HepG2 (cell line): ENCODE results near the gene ZFP36. TPM values are rescaled to one million over a fixed set of nuclear protein-coding genes. Genes with fewer than 3 reads are reported as not detected.

ENCODE experiments used
- IKZF1 ChIP-seq: fragments of 450-650 bp; IDR thresholded peaks from 2 replicates; pipeline ENCODE4 v1.7.1; 2016
- KLF15 ChIP-seq: sonication (generic); formaldehyde crosslinking; IDR thresholded peaks from 2 replicates; pipeline ENCODE4 v1.8.1; 2023; ENCODE audit warnings: borderline replicate concordance, mild to moderate bottlenecking, inconsistent platforms, missing genetic modification reagents, mixed read lengths
- MYC ChIP-seq: sonication (generic); formaldehyde crosslinking; IDR thresholded peaks from 2 replicates; pipeline ENCODE4 v1.9.0; 2021; ENCODE audit warnings: missing genetic modification reagents, borderline replicate concordance
- NFIB ChIP-seq: sonication (generic); formaldehyde crosslinking; IDR thresholded peaks from 2 replicates; pipeline ENCODE4 v1.9.0; 2021; ENCODE audit warnings: missing genetic modification reagents, mild to moderate bottlenecking, borderline replicate concordance
- NR3C1 ChIP-seq: sonication (generic); formaldehyde crosslinking; IDR thresholded peaks from 2 replicates; pipeline ENCODE4 v1.4.0; 2020; ENCODE audit warnings: missing genetic modification reagents
- PLSCR1 ChIP-seq: sonication (generic); formaldehyde crosslinking; IDR thresholded peaks from 2 replicates; pipeline ENCODE4 v1.5.0; 2020; ENCODE audit warnings: missing genetic modification reagents, mild to moderate bottlenecking, borderline replicate concordance
- PRDM4 ChIP-seq: sonication (generic); formaldehyde crosslinking; IDR thresholded peaks from 2 replicates; pipeline ENCODE4 v1.9.0; 2021; ENCODE audit warnings: missing genetic modification reagents, borderline replicate concordance
- SUZ12 ChIP-seq: fragments of 150-350 bp; IDR thresholded peaks from 2 replicates; pipeline ENCODE4 v1.6.1; 2014; ENCODE audit warnings: low read depth, low read length
- U2AF2 ChIP-seq: fragments of 200-400 bp; formaldehyde crosslinking; IDR thresholded peaks from 2 replicates; pipeline ENCODE4 v1.6.1; 2017; ENCODE audit warnings: low read depth, mild to moderate bottlenecking, low read length
- XRCC5 ChIP-seq: fragments of 200-400 bp; formaldehyde crosslinking; optimal IDR thresholded peaks from 2 replicates; pipeline ENCODE3; 2017; ENCODE audit warnings: mild to moderate bottlenecking, low read length
- ZC3H13 ChIP-seq: sonication (generic); formaldehyde crosslinking; IDR thresholded peaks from 2 replicates; pipeline ENCODE4 v1.8.1; 2023; ENCODE audit warnings: mild to moderate bottlenecking, missing genetic modification reagents, moderate library complexity
- ZFP90 ChIP-seq: sonication (generic); formaldehyde crosslinking; IDR thresholded peaks from 2 replicates; pipeline ENCODE4 v1.8.0; 2022; ENCODE audit warnings: missing genetic modification reagents, mild to moderate bottlenecking, inconsistent platforms, borderline replicate concordance
- ZIK1 ChIP-seq: sonication (generic); formaldehyde crosslinking; IDR thresholded peaks from 2 replicates; pipeline ENCODE4 v1.5.0; 2020; ENCODE audit warnings: mild to moderate bottlenecking, low read depth, missing genetic modification reagents, borderline replicate concordance
- ZNF460 ChIP-seq: sonication (generic); formaldehyde crosslinking; IDR thresholded peaks from 2 replicates; pipeline ENCODE4 v1.5.1; 2020; ENCODE audit warnings: missing genetic modification reagents, mild to moderate bottlenecking, borderline replicate concordance
- ZNF747 ChIP-seq: sonication (generic); formaldehyde crosslinking; IDR thresholded peaks from 2 replicates; pipeline ENCODE4 v1.8.1; 2023; ENCODE audit warnings: missing genetic modification reagents, mild to moderate bottlenecking, borderline replicate concordance
- ZNF850 ChIP-seq: sonication (generic); formaldehyde crosslinking; conservative IDR thresholded peaks from 2 replicates; pipeline ENCODE4 v1.9.0; 2021; ENCODE audit warnings: mild to moderate bottlenecking, missing genetic modification reagents
- ZNF883 ChIP-seq: sonication (generic); formaldehyde crosslinking; IDR thresholded peaks from 2 replicates; pipeline ENCODE4 v1.5.1; 2020; ENCODE audit warnings: mild to moderate bottlenecking, missing genetic modification reagents; ENCODE audit errors: not compliant biosample characterization
- ZSCAN21 ChIP-seq: sonication (generic); formaldehyde crosslinking; IDR thresholded peaks from 2 replicates; pipeline ENCODE4 v1.8.0; 2022; ENCODE audit warnings: mild to moderate bottlenecking, missing genetic modification reagents, moderate library complexity, borderline replicate concordance
- polyA plus RNA-seq, 8 experiments: library from polyadenylated mRNA; depleted of rRNA in 3 of 8; stranded (reverse) in 7 of 8; unstranded in 1 of 8; fragments of >200 nt; fragmentation: Illumina TruSeq in 4 of 8; extraction: Trizol in 4 of 8; gene quantifications; 2 replicates each; pipeline versions ENCODE4 v1.2.1 to v1.2.3, GENCODE V29; 2011 to 2016; ENCODE audit warnings: low read depth in 4 of 8, missing spikeins in 1 of 8, mixed read lengths in 1 of 8; ENCODE audit not compliant: insufficient read depth in 1 of 8
- total RNA-seq, 5 experiments: library from RNA; depleted of rRNA; stranded (reverse); fragments of >200 nt; fragmentation: Illumina TruSeq; extraction: Trizol; gene quantifications; 2 replicates each; pipeline ENCODE4 v1.2.3, GENCODE V29; 2016; ENCODE audit warnings: low read depth in 1 of 5
- TF ChIP-seq, protein P1 (sequence below): sonication (generic); formaldehyde crosslinking; IDR thresholded peaks from 2 replicates; pipeline ENCODE4 v1.4.0; 2020; ENCODE audit warnings: mild to moderate bottlenecking, missing genetic modification reagents
- TF ChIP-seq, protein P2 (sequence below): sonication (generic); formaldehyde crosslinking; IDR thresholded peaks from 2 replicates; pipeline ENCODE4 v1.5.1; 2020; ENCODE audit warnings: missing genetic modification reagents, mild to moderate bottlenecking, borderline replicate concordance

Gene ZFP36
- total and polyA plus RNA-seq, 2 of the 13 experiments (the other 11 are each of a cell fraction or from before 2014, with no cell fraction given) = 1.4 to 1.7 TPM

DNA sequence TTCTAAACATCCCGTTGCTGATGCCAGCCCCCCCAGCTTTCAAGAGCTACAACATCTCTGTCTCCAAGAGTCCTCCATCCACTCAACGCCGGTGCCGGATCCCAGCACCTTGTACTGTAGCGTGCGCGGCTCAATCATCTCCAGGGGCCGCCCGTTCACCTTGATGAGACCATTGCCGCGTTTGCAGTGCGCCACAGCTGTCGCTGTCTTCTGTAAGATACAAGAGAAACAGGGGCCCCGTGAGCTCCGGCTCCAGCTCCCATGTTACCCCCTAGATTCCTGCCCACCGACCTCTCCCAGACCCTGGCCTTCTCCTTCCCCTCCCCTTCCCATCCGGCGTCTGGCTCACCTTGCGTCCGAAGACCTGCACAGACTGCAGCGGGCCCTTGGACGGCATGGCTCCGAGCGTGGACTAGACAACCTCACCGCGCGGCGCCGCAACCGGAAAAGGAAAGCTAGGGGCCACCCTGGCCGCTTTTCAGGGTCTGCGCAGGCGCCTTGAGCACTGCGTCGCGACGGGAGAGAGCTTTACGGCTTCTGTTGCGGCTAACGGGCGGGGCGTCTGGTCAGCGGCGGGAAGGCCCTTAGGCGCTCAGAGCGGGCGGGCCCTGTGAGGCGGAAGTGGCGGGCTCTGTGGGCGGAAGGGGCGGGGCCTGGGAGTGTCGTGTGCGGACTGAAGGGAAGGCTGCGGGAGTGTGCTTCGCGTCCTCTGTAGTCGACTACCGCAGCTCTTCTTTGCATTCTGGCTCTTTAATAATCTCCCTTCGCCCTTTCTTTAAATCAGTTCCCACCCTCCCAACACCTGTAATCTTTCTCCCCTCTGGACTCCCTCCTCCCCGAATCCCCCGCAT is 29.1 kb downstream of the ZFP36 start, which contains the start of gene RPS16 (continued):
- TF ChIP-seq MYC (CRISPR knock-in tag) (peak; percentile 99), ZC3H13 (CRISPR knock-in tag) (peak; percentile 94), ZNF850 (CRISPR knock-in tag) (no peak), PLSCR1 (no peak), ZSCAN21 (CRISPR knock-in tag) (peak; percentile 70; the same call in 1 of the 2 replicates), ZIK1 (peak; percentile 67; the same call in 1 of the 2 replicates), SUZ12 (no peak), KLF15 (CRISPR knock-in tag) (peak; percentile 55; the same call in 1 of the 2 replicates), ZNF747 (CRISPR knock-in tag) (peak; percentile 92), NR3C1 (CRISPR knock-in tag) (no peak), IKZF1 (no peak), U2AF2 (no peak), ZNF883 (CRISPR knock-in tag) (peak; percentile 83), XRCC5 (no peak), ZNF460 (CRISPR knock-in tag) (no peak; the same call in 1 of the 2 replicates), PRDM4 (no peak), NFIB (no peak), ZFP90 (peak; percentile 74; the same call in 1 of the 2 replicates)
- TF ChIP-seq, protein P1, sequence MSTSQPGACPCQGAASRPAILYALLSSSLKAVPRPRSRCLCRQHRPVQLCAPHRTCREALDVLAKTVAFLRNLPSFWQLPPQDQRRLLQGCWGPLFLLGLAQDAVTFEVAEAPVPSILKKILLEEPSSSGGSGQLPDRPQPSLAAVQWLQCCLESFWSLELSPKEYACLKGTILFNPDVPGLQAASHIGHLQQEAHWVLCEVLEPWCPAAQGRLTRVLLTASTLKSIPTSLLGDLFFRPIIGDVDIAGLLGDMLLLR = peak; percentile 85; the same call in 1 of the 2 replicates
- TF ChIP-seq, protein P2, sequence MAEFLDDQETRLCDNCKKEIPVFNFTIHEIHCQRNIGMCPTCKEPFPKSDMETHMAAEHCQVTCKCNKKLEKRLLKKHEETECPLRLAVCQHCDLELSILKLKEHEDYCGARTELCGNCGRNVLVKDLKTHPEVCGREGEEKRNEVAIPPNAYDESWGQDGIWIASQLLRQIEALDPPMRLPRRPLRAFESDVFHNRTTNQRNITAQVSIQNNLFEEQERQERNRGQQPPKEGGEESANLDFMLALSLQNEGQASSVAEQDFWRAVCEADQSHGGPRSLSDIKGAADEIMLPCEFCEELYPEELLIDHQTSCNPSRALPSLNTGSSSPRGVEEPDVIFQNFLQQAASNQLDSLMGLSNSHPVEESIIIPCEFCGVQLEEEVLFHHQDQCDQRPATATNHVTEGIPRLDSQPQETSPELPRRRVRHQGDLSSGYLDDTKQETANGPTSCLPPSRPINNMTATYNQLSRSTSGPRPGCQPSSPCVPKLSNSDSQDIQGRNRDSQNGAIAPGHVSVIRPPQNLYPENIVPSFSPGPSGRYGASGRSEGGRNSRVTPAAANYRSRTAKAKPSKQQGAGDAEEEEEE (CRISPR knock-in tag) = no peak; the same call in 1 of the 2 replicates
